Sigmoid colon (tissue), 7 donors: ENCODE results near the gene SDK1. TPM values are rescaled to one million over a fixed set of nuclear protein-coding genes. Genes with fewer than 3 reads are reported as not detected.

Source experiments
- DNase-seq: peaks from one replicate; pipeline ENCODE4 v3.0.0-alpha.2; 2019
- H3K27ac ChIP-seq, 4 donors: fragments of 200-600 bp; sonication (generic); one replicate each; pipeline ENCODE4 v1.5.1; 2016 to 2019; ENCODE audit warnings: mild to moderate bottlenecking in 1 of 4
- H3K27me3 ChIP-seq, 3 donors: fragments of 200-600 bp; sonication (generic); one replicate each; pipeline ENCODE4 v1.5.1; 2019; ENCODE audit warnings: mild to moderate bottlenecking in 1 of 3
- H3K36me3 ChIP-seq, 4 donors: fragments of 200-600 bp; sonication (generic); one replicate each; pipeline ENCODE4 v1.5.1; 2016 to 2019
- H3K4me1 ChIP-seq, 4 donors: fragments of 200-600 bp; sonication (generic); one replicate each; pipeline ENCODE4 v1.5.1; 2017 to 2019
- H3K4me3 ChIP-seq, 4 donors: fragments of 200-600 bp; sonication (generic); one replicate each; pipeline ENCODE4 v1.5.1; 2017 to 2019; ENCODE audit warnings: mild to moderate bottlenecking in 2 of 4, moderate library complexity in 1 of 4
- H3K9me3 ChIP-seq, 4 donors: fragments of 200-600 bp in 3 of 4; sonication (generic) in 3 of 4; one replicate each; pipeline versions ENCODE4 v1.5.1 to v1.6.1; 2013 to 2019
- EP300 ChIP-seq, 4 donors: sonication (generic); formaldehyde crosslinking; IDR thresholded peaks; one replicate each; pipeline ENCODE4 v1.6.1; 2017; ENCODE audit warnings: antibody characterized with exemption in 4 of 4
- POLR2A ChIP-seq, 2 donors: fragments of 450-650 bp; IDR thresholded peaks; one replicate each; pipeline ENCODE4 v1.6.1; 2016; ENCODE audit warnings: antibody characterized with exemption in 2 of 2, mild to moderate bottlenecking in 2 of 2, moderate library complexity in 2 of 2
- POLR2AphosphoS5 ChIP-seq, 4 donors: sonication (generic); formaldehyde crosslinking; IDR thresholded peaks; one replicate each; pipeline ENCODE4 v1.6.1; 2017; ENCODE audit warnings: antibody characterized with exemption in 4 of 4
- WGBS, 2 donors: extraction: QIAGEN DNeasy Blood & Tissue Kit; methylation state at CpG; one replicate each; pipeline ENCODE4 v1.1.7; 2013; 5-methylcytosine and 5-hydroxymethylcytosine counted together
- intact Hi-C: fragments of 100-400 bp; cut with DNase I; formaldehyde crosslinking; loops from one replicate; pipeline ENCODE4 v1.15.1; 2023
- polyA plus RNA-seq, 3 donors: library from polyadenylated mRNA; stranded (reverse); fragments of 200-250 nt; gene quantifications; one replicate each; pipeline ENCODE4 v1.2.3, GENCODE V29; 2013
- total RNA-seq, 4 donors: library from RNA; depleted of rRNA; stranded (reverse); fragments of >200 nt; gene quantifications; one replicate each; pipeline ENCODE4 v1.1.0, GENCODE V29; 2016
- TF ChIP-seq, protein P1 (sequence below), 4 experiments: fragments of 450-650 bp in 3 of 4; fragments of 200-600 bp in 1 of 4; IDR thresholded peaks; one replicate each; pipeline ENCODE4 v1.5.1; 2016 to 2019; ENCODE audit warnings: antibody characterized with exemption in 4 of 4, mild to moderate bottlenecking in 3 of 4, moderate library complexity in 2 of 4
- donor health status: healthy with polysubstance abuse.
- donor health status: Bipolar disorder and iron deficiency.
- donor health status: healthy.

SDK1 gene
- total and polyA plus RNA-seq, 7 donors = under 0.01 to 23.0 (median 10.0) TPM; not detected in 1

DNA sequence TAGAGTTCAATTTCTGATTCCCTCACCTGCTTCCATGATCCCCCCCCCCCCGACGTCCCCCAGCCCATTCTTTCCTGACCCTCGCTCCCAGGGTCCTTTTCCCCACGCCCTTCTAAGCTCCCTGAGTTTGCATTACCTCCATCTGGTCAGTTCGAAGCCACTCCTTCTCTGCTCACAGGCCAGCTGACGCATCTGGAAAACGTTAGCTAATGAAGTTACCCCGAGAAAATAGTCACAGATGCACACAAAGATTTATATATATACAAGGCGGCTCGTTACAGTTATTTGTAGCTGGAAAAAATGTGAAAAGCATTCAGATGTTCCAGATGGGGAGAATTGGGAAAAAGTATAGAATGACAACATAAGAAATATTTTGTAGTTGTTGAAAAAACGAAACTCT, 751.1 kb downstream of the SDK1 start:
- WGBS, 2 donors = 69 to 80% methylated on average over 11 of the region's 11 CpGs
- Histone ChIP-seq H3K36me3 (no peaks in the 10 kb centered on the region), H3K4me1 (no peaks in the 10 kb centered on the region), H3K9me3 (no peaks in the 10 kb centered on the region), H3K27me3 (no peaks in the 10 kb centered on the region), H3K4me3 (no peak overlapping the region), H3K27ac (no peak overlapping the region)
- intact Hi-C loops = no loop called here
- TF ChIP-seq EP300 (IDR thresholded peaks at IDR 0.05) = no peak
- no peak for TF ChIP-seq POLR2AphosphoS5 (IDR thresholded peaks at IDR 0.05)
- TF ChIP-seq, protein P1, sequence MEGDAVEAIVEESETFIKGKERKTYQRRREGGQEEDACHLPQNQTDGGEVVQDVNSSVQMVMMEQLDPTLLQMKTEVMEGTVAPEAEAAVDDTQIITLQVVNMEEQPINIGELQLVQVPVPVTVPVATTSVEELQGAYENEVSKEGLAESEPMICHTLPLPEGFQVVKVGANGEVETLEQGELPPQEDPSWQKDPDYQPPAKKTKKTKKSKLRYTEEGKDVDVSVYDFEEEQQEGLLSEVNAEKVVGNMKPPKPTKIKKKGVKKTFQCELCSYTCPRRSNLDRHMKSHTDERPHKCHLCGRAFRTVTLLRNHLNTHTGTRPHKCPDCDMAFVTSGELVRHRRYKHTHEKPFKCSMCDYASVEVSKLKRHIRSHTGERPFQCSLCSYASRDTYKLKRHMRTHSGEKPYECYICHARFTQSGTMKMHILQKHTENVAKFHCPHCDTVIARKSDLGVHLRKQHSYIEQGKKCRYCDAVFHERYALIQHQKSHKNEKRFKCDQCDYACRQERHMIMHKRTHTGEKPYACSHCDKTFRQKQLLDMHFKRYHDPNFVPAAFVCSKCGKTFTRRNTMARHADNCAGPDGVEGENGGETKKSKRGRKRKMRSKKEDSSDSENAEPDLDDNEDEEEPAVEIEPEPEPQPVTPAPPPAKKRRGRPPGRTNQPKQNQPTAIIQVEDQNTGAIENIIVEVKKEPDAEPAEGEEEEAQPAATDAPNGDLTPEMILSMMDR (IDR thresholded peaks at IDR 0.05) = no peak
- no peak for DNase-seq

DNA sequence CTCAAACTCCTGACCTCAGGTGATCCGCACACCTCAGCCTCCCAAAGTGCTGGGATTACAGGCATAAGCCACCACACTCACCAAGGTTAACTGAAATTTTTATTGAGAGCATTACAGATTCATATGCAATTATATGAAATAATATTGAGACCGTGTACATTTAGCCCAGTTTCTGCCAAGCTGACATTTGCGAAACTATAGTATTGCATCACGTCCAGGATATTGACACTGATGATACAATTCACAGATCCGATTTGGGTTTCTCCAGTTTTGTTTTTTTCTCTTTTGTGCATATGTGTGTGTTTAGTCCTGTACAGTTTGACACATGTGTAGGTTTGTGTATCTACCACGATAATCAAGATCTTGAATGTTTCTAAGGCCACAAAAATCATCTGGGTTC, 753.1 kb downstream of the SDK1 start:
- no peak for TF ChIP-seq POLR2A (IDR thresholded peaks at IDR 0.05)
- no peak for TF ChIP-seq POLR2AphosphoS5 (IDR thresholded peaks at IDR 0.05)
- no peak for TF ChIP-seq EP300 (IDR thresholded peaks at IDR 0.05)
- TF ChIP-seq, protein P1 (IDR thresholded peaks at IDR 0.05) = no peak
- intact Hi-C loops = no loop called here
- Histone ChIP-seq H3K4me3 (no peak overlapping the region), H3K27ac (no peak overlapping the region), H3K36me3 (no peaks in the 10 kb centered on the region), H3K9me3 (no peaks in the 10 kb centered on the region), H3K27me3 (no peaks in the 10 kb centered on the region), H3K4me1 (no peaks in the 10 kb centered on the region)
- DNase-seq = no peak
- WGBS, 2 donors = 84 to 88% methylated on average over 6 of the region's 6 CpGs

DNA sequence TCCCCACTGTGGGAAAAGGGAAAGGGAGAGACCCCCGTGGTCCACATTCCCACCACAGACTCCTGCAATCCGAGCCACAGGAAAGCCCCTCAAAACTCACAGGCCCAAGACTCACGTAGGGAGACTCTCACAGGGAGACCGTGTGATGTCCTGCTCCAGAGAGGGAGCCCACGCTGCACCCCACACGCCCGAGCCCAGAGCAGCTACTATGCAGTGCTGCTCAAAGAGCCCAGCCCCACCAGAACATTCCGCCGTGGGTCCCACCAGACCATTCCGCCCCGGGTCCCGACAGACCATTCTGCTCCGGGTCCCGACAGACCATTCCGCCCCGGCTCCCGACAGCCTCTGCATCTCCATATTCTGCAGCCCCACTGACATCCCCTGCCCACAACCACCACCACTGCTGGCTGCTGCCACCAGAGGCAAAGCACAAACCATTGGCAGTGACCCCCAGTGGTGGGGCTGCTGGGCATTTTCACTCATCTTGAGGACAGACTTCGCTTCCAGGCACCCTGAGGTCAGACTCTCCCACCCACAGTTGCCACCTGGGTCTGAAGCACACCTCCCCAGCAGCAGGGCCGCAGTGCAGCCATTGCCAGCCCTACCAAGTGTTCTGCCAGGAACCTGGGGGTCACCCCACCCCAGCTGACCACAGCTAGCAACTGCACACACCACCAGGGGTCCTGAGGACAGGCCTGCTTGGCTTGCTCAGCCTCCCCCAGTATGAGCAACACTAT, 755.7 kb downstream of the SDK1 start:
- no peak for DNase-seq
- H3K4me3 ChIP-seq = no peak overlapping the region
- H3K27ac ChIP-seq = no peak overlapping the region
- no peaks in the 10 kb centered on the region for H3K4me1 ChIP-seq
- no peaks in the 10 kb centered on the region for H3K27me3 ChIP-seq
- WGBS, 2 donors = 93 to 94% methylated on average over 19 of the region's 19 CpGs
- TF ChIP-seq POLR2A (IDR thresholded peaks at IDR 0.05) (no peak), POLR2AphosphoS5 (IDR thresholded peaks at IDR 0.05) (no peak), EP300 (IDR thresholded peaks at IDR 0.05) (no peak)
- TF ChIP-seq, protein P1 (IDR thresholded peaks at IDR 0.05) = no peak
- no peaks in the 10 kb centered on the region for H3K9me3 ChIP-seq
- no peaks in the 10 kb centered on the region for H3K36me3 ChIP-seq
- intact Hi-C loops = no loop called here

DNA sequence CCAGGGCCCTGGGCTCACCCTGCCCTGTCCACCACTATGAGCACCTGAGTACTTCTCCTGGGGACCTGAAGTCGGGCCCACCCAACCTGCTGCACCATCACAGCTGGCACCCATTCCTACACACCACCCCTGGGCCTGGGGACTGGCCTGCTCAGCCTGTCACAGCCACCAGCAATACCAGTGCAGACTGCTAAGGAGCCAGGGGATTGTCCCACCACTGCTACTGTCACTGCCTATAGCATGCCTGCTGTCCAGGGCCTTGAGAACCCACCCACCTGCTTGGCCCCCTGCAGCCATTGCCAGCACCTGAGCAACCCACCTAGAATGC, 756.2 kb downstream of the SDK1 start:
- Histone ChIP-seq H3K27me3 (no peaks in the 10 kb centered on the region), H3K4me1 (no peaks in the 10 kb centered on the region), H3K9me3 (no peaks in the 10 kb centered on the region), H3K27ac (no peak overlapping the region), H3K4me3 (no peak overlapping the region), H3K36me3 (no peaks in the 10 kb centered on the region)
- intact Hi-C loops = no loop called here
- 74 to 85% methylated on average over 1 of the region's 1 CpG for WGBS, 2 donors
- TF ChIP-seq, protein P1 (IDR thresholded peaks at IDR 0.05) = no peak
- TF ChIP-seq EP300 (IDR thresholded peaks at IDR 0.05) (no peak), POLR2A (IDR thresholded peaks at IDR 0.05) (no peak), POLR2AphosphoS5 (IDR thresholded peaks at IDR 0.05) (no peak)
- DNase-seq = no peak

DNA sequence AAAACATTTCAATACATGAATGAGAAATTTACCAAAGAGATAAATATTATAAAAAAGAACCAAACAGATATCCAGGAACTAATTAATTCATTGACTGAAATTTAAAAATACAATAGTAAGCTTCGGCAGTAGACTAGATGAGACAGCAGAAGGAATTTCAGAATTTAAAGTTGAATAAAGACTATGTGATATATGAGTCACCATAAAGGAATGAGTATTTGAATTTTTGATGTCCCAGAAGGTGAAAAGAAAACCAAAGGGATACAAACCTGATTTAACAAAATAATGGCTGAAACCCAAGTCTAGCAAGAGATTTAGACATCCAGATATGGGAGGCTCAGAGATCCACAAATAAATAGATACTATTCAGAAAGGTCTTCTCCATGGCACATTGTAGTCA, 757.1 kb downstream of the SDK1 start:
- H3K27ac ChIP-seq = no peak overlapping the region
- TF ChIP-seq EP300 (IDR thresholded peaks at IDR 0.05) (no peak), POLR2AphosphoS5 (IDR thresholded peaks at IDR 0.05) (no peak), POLR2A (IDR thresholded peaks at IDR 0.05) (no peak)
- TF ChIP-seq, protein P1 (IDR thresholded peaks at IDR 0.05) = no peak
- no peaks in the 10 kb centered on the region for H3K9me3 ChIP-seq
- intact Hi-C loops = no loop called here
- no peaks in the 10 kb centered on the region for H3K36me3 ChIP-seq
- WGBS, 2 donors = 94 to 97% methylated on average over 1 of the region's 1 CpG
- no peaks in the 10 kb centered on the region for H3K4me1 ChIP-seq
- no peaks in the 10 kb centered on the region for H3K27me3 ChIP-seq
- H3K4me3 ChIP-seq = no peak overlapping the region
- no peak for DNase-seq
